ENCODE results near the gene OSMR.

- TF ChIP-seq POLR2A (IDR thresholded peaks at IDR 0.05; ENCODE audit: low read depth, low read length) = no peak
- TF ChIP-seq TAF1 (IDR thresholded peaks at IDR 0.05; ENCODE audit: borderline replicate concordance, low read depth, low read length) = no peak
Measured at GRCh38 chr5:38831909-38832308, 13.9 kb upstream of the OSMR start.
